Gastroesophageal sphincter (tissue), 3 donors: ENCODE measurements around the gene RNU4-1.

ENCODE experiments used
- CTCF ChIP-seq, 4 experiments: fragments of 200-600 bp in 2 of 4; fragments of 450-650 bp in 2 of 4; sonication (generic) in 1 of 4; IDR thresholded peaks; one replicate each; pipeline ENCODE4 v1.5.1; 2017 to 2019; ENCODE audit warnings: antibody characterized with exemption in 4 of 4, mild to moderate bottlenecking in 2 of 4, moderate library complexity in 2 of 4
- EP300 ChIP-seq: sonication (generic); formaldehyde crosslinking; IDR thresholded peaks from one replicate; pipeline ENCODE4 v1.6.1; 2017; ENCODE audit warnings: antibody characterized with exemption, mild to moderate bottlenecking
- POLR2AphosphoS5 ChIP-seq: sonication (generic); formaldehyde crosslinking; IDR thresholded peaks from one replicate; pipeline ENCODE4 v1.6.1; 2017; ENCODE audit warnings: antibody characterized with exemption

GRCh38 chr12:120327593-120327992 is 34.6 kb upstream of the RNU4-1 start, which contains the start of gene PLA2G1B:
- no peak for TF ChIP-seq CTCF (IDR thresholded peaks at IDR 0.05)
- no peak for TF ChIP-seq EP300
- no peak for TF ChIP-seq POLR2AphosphoS5
